Ureter (tissue), 1 donor: ENCODE results near the gene FBRSL1. TPM values are rescaled to one million over a fixed set of nuclear protein-coding genes. Genes with fewer than 3 reads are reported as not detected.
"Not testable (repeated sequence)": the region's sequence is repeated elsewhere in the genome, so short reads cannot be mapped to it uniquely, and the experiment has no call there.

Source experiments
- DNase-seq: peaks from one replicate; pipeline ENCODE4 v3.0.0-alpha.2; 2020; ENCODE audit warnings: low spot score
- total RNA-seq: library from RNA; stranded (reverse); gene quantifications from one replicate; pipeline ENCODE4 v1.2.4, GENCODE V29; 2023
- donor health status: DM: yes; HTN: yes; CAD: no.

The FBRSL1 gene
- 68.7 TPM for total RNA-seq

- peak; percentile 90 for DNase-seq
Observed at GRCh38 chr12:132489602-132490266, at the start of gene FBRSL1. FBRSL1 (plus strand) TSS chr12:132490151.

GRCh38 chr12:132440420-132440819 lies 49.5 kb upstream of the FBRSL1 start:
- DNase-seq = not testable (repeated sequence)

- no peak for DNase-seq
Observed at GRCh38 chr12:132441871-132442863, 47.8 kb upstream of the FBRSL1 start.

GRCh38 chr12:132443091-132443490 lies 46.9 kb upstream of the FBRSL1 start:
- DNase-seq = no peak

- no peak for DNase-seq
Observed at GRCh38 chr12:132444283-132444682, 45.7 kb upstream of the FBRSL1 start.

- DNase-seq = no peak
Observed at GRCh38 chr12:132444957-132445883, 44.7 kb upstream of the FBRSL1 start.

- DNase-seq = no peak
Observed at GRCh38 chr12:132445884-132446632, 43.9 kb upstream of the FBRSL1 start.

- no peak for DNase-seq
Observed at GRCh38 chr12:132446633-132447326, 43.2 kb upstream of the FBRSL1 start.

- no peak for DNase-seq
Observed at GRCh38 chr12:132447327-132447720, 42.6 kb upstream of the FBRSL1 start.

GRCh38 chr12:132447731-132448462 lies 42.1 kb upstream of the FBRSL1 start:
- no peak for DNase-seq

- DNase-seq = no peak
Observed at GRCh38 chr12:132448463-132448820, 41.5 kb upstream of the FBRSL1 start.

- DNase-seq = no peak
Observed at GRCh38 chr12:132449565-132450417, 40.2 kb upstream of the FBRSL1 start.

- no peak for DNase-seq
Observed at GRCh38 chr12:132450418-132451171, 39.4 kb upstream of the FBRSL1 start.

GRCh38 chr12:132451172-132451835 lies 38.6 kb upstream of the FBRSL1 start:
- DNase-seq = no peak

- no peak for DNase-seq
Observed at GRCh38 chr12:132451836-132452195, 38.1 kb upstream of the FBRSL1 start.

GRCh38 chr12:132452596-132453350 lies 37.2 kb upstream of the FBRSL1 start:
- no peak for DNase-seq
